ENCODE results near the gene GALNT5.

GALNT5 gene

GRCh38 chr2:157283468-157283867, 26.0 kb downstream of the GALNT5 start:
- no peaks in the 10 kb centered on the region for H3K79me2 ChIP-seq (ENCODE audit: insufficient read depth, low read length)
- no peaks in the 10 kb centered on the region for H3K36me3 ChIP-seq (ENCODE audit: low read length)
- no peak overlapping the region for H3K4me3 ChIP-seq (ENCODE audit: insufficient read depth, low read length, poor library complexity, severe bottlenecking)
- H3F3A ChIP-seq (ENCODE audit: insufficient read depth) = no peaks in the 10 kb centered on the region
- TF ChIP-seq, protein P1, sequence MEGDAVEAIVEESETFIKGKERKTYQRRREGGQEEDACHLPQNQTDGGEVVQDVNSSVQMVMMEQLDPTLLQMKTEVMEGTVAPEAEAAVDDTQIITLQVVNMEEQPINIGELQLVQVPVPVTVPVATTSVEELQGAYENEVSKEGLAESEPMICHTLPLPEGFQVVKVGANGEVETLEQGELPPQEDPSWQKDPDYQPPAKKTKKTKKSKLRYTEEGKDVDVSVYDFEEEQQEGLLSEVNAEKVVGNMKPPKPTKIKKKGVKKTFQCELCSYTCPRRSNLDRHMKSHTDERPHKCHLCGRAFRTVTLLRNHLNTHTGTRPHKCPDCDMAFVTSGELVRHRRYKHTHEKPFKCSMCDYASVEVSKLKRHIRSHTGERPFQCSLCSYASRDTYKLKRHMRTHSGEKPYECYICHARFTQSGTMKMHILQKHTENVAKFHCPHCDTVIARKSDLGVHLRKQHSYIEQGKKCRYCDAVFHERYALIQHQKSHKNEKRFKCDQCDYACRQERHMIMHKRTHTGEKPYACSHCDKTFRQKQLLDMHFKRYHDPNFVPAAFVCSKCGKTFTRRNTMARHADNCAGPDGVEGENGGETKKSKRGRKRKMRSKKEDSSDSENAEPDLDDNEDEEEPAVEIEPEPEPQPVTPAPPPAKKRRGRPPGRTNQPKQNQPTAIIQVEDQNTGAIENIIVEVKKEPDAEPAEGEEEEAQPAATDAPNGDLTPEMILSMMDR (IDR thresholded peaks at IDR 0.05; ENCODE audit: insufficient read depth, low read length, poor library complexity, severe bottlenecking) = no peak
- no peak for TF ChIP-seq EZH2phosphoT487 (conservative IDR thresholded peaks at IDR 0.05; ENCODE audit: low read length)
- no peak overlapping the region for H3K27ac ChIP-seq (ENCODE audit: low read depth, low read length)
- no peak overlapping the region for H3K9ac ChIP-seq (ENCODE audit: low read length)
- H3K9me2 ChIP-seq (replicated peaks; ENCODE audit: insufficient read depth, low read length) = no peaks in the 10 kb centered on the region
- no peak overlapping the region for H3K4me2 ChIP-seq (ENCODE audit: low read depth, low read length, poor library complexity, severe bottlenecking)
- no peak overlapping the region for H2AFZ ChIP-seq (ENCODE audit: low read depth, low read length, severe bottlenecking)
- H3K9me3 ChIP-seq (ENCODE audit: insufficient read depth, low read length) = no peaks in the 10 kb centered on the region
- H3K27me3 ChIP-seq (ENCODE audit: low read length) = no peaks in the 10 kb centered on the region
- no peaks in the 10 kb centered on the region for H4K20me1 ChIP-seq (ENCODE audit: low read depth, low read length)

- TF ChIP-seq, protein P1 (IDR thresholded peaks at IDR 0.05; ENCODE audit: insufficient read depth, low read length, poor library complexity, severe bottlenecking) = no peak
- no peak for TF ChIP-seq EZH2phosphoT487 (conservative IDR thresholded peaks at IDR 0.05; ENCODE audit: low read length)
Measured at GRCh38 chr2:157287160-157287559, 29.7 kb downstream of the GALNT5 start.

DNA sequence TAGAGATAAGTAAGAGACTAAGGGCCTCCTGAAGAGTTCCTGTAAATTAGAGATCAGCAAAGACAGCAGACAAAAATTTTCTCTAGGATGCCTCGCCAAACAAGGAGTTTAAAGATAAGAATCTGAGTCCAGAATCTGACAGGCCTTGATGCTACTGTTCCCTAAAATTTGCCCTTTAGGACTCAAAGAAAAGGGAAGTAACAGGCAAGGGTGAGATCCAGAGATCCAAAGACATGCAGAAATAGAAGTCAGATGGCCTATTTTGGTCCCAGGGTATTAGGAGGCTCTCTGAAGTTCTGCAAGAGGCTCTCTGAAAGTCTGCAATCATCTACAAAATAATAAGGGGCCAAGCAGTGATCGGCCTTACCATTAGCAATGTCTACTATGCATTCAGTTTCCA, 33.0 kb downstream of the GALNT5 start:
- Histone ChIP-seq H3K9me3 (ENCODE audit: insufficient read depth, low read length) (no peaks in the 10 kb centered on the region), H3K4me3 (ENCODE audit: insufficient read depth, low read length, poor library complexity, severe bottlenecking) (no peak overlapping the region), H2AFZ (ENCODE audit: low read depth, low read length, severe bottlenecking) (no peak overlapping the region), H3K9me2 (replicated peaks; ENCODE audit: insufficient read depth, low read length) (no peaks in the 10 kb centered on the region), H3F3A (ENCODE audit: insufficient read depth) (no peaks in the 10 kb centered on the region), H3K27me3 (ENCODE audit: low read length) (no peaks in the 10 kb centered on the region), H3K4me2 (ENCODE audit: low read depth, low read length, poor library complexity, severe bottlenecking) (no peak overlapping the region), H4K20me1 (ENCODE audit: low read depth, low read length) (no peaks in the 10 kb centered on the region), H3K36me3 (ENCODE audit: low read length) (no peaks in the 10 kb centered on the region), H3K9ac (ENCODE audit: low read length) (no peak overlapping the region), H3K27ac (ENCODE audit: low read depth, low read length) (no peak overlapping the region), H3K79me2 (ENCODE audit: insufficient read depth, low read length) (no peaks in the 10 kb centered on the region)
- TF ChIP-seq EZH2phosphoT487 (conservative IDR thresholded peaks at IDR 0.05; ENCODE audit: low read length) = no peak
- TF ChIP-seq, protein P1 (IDR thresholded peaks at IDR 0.05; ENCODE audit: insufficient read depth, low read length, poor library complexity, severe bottlenecking) = no peak

More at GRCh38 chr2:157287160-157287559, 29.7 kb downstream of the GALNT5 start:
- H3F3A ChIP-seq (ENCODE audit: insufficient read depth) = no peaks in the 10 kb centered on the region
- H3K4me3 ChIP-seq (ENCODE audit: insufficient read depth, low read length, poor library complexity, severe bottlenecking) = no peak overlapping the region
- no peak overlapping the region for H2AFZ ChIP-seq (ENCODE audit: low read depth, low read length, severe bottlenecking)
- H4K20me1 ChIP-seq (ENCODE audit: low read depth, low read length) = no peaks in the 10 kb centered on the region
- no peaks in the 10 kb centered on the region for H3K36me3 ChIP-seq (ENCODE audit: low read length)
- no peaks in the 10 kb centered on the region for H3K79me2 ChIP-seq (ENCODE audit: insufficient read depth, low read length)
- H3K9me2 ChIP-seq (replicated peaks; ENCODE audit: insufficient read depth, low read length) = no peaks in the 10 kb centered on the region
- no peak overlapping the region for H3K4me2 ChIP-seq (ENCODE audit: low read depth, low read length, poor library complexity, severe bottlenecking)
- no peaks in the 10 kb centered on the region for H3K27me3 ChIP-seq (ENCODE audit: low read length)
- H3K9ac ChIP-seq (ENCODE audit: low read length) = no peak overlapping the region
- no peak overlapping the region for H3K27ac ChIP-seq (ENCODE audit: low read depth, low read length)
- no peaks in the 10 kb centered on the region for H3K9me3 ChIP-seq (ENCODE audit: insufficient read depth, low read length)

Measured in SU-DHL-6 (cell line).